Measurements from ENCODE around the gene SELENOO.

The SELENOO gene

GRCh38 chr22:50208939-50209892 is 8.4 kb downstream of the SELENOO start:
- peaks cover 6% of the 10 kb centered on the region for H3K4me1 ChIP-seq
- no peaks in the 10 kb centered on the region for H3K27me3 ChIP-seq
- peak; percentile 19 for DNase-seq
- no peak for TF ChIP-seq CTCF (IDR thresholded peaks at IDR 0.05; ENCODE audit: low read depth, low read length)
- H3K4me3 ChIP-seq (ENCODE audit: low read depth, low read length): no peak overlapping the region
- H3K9me3 ChIP-seq: no peaks in the 10 kb centered on the region
- peaks cover 49% of the 10 kb centered on the region for H3K36me3 ChIP-seq

- H3K27me3 ChIP-seq: no peaks in the 10 kb centered on the region
- DNase-seq: peak; percentile 79
- H3K36me3 ChIP-seq: peaks cover 49% of the 10 kb centered on the region
- no peaks in the 10 kb centered on the region for H3K9me3 ChIP-seq
- peaks cover 6% of the 10 kb centered on the region for H3K4me1 ChIP-seq
- no peak overlapping the region for H3K4me3 ChIP-seq (ENCODE audit: low read depth, low read length)
- peak; percentile 98 for TF ChIP-seq CTCF (IDR thresholded peaks at IDR 0.05; ENCODE audit: low read depth, low read length)
Observed at GRCh38 chr22:50209893-50210292, 9.1 kb downstream of the SELENOO start.

GRCh38 chr22:50210378-50211139 is 9.7 kb downstream of the SELENOO start:
- no peak for DNase-seq
- Histone ChIP-seq H3K36me3 (peaks cover 52% of the 10 kb centered on the region), H3K9me3 (no peaks in the 10 kb centered on the region), H3K4me1 (peaks cover 6% of the 10 kb centered on the region), H3K27me3 (no peaks in the 10 kb centered on the region), H3K4me3 (ENCODE audit: low read depth, low read length) (no peak overlapping the region)
- TF ChIP-seq CTCF (IDR thresholded peaks at IDR 0.05; ENCODE audit: low read depth, low read length): no peak

GRCh38 chr22:50211147-50211546 is 10.3 kb downstream of the SELENOO start:
- H3K4me1 ChIP-seq: peaks cover 6% of the 10 kb centered on the region
- no peak for TF ChIP-seq CTCF (IDR thresholded peaks at IDR 0.05; ENCODE audit: low read depth, low read length)
- H3K36me3 ChIP-seq: peaks cover 55% of the 10 kb centered on the region
- H3K9me3 ChIP-seq: no peaks in the 10 kb centered on the region
- DNase-seq: no peak
- no peaks in the 10 kb centered on the region for H3K27me3 ChIP-seq
- no peak overlapping the region for H3K4me3 ChIP-seq (ENCODE audit: low read depth, low read length)

- peaks cover 62% of the 10 kb centered on the region for H3K36me3 ChIP-seq
- H3K9me3 ChIP-seq: no peaks in the 10 kb centered on the region
- DNase-seq: no peak
- H3K4me1 ChIP-seq: no peaks in the 10 kb centered on the region
- H3K4me3 ChIP-seq (ENCODE audit: low read depth, low read length): no peak overlapping the region
- H3K27me3 ChIP-seq: no peaks in the 10 kb centered on the region
- TF ChIP-seq CTCF (IDR thresholded peaks at IDR 0.05; ENCODE audit: low read depth, low read length): no peak
Observed at GRCh38 chr22:50213263-50213662, 12.5 kb downstream of the SELENOO start.

Measured in BE2C (cell line).